Ishikawa (cell line): Measurements from ENCODE around the gene R3HDM2.

ENCODE experiments used
- CEBPB ChIP-seq: IDR thresholded peaks from 2 replicates; pipeline ENCODE4 v1.6.1; 2012
- CREB1 ChIP-seq: IDR thresholded peaks from 2 replicates; pipeline ENCODE4 v1.6.1; 2012; ENCODE audit warnings: low read depth
- EGR1 ChIP-seq: IDR thresholded peaks from 2 replicates; pipeline ENCODE4 v1.6.1; 2012
- EP300 ChIP-seq: IDR thresholded peaks from 2 replicates; pipeline ENCODE4 v1.6.1; 2012; ENCODE audit warnings: borderline replicate concordance
- FOXM1 ChIP-seq: IDR thresholded peaks from 2 replicates; pipeline ENCODE4 v1.6.1; 2012; ENCODE audit warnings: low read depth, borderline replicate concordance
- MAX ChIP-seq: IDR thresholded peaks from 2 replicates; pipeline ENCODE4 v1.6.1; 2012
- NFIC ChIP-seq: IDR thresholded peaks from 2 replicates; pipeline ENCODE4 v1.6.1; 2012
- RAD21 ChIP-seq: IDR thresholded peaks from 2 replicates; pipeline ENCODE4 v1.6.1; 2012; ENCODE audit warnings: low read depth
- TAF1 ChIP-seq: IDR thresholded peaks from 2 replicates; pipeline ENCODE4 v1.6.1; 2012; ENCODE audit warnings: low read depth, mild to moderate bottlenecking
- TCF12 ChIP-seq: IDR thresholded peaks from 2 replicates; pipeline ENCODE4 v1.6.1; 2012; ENCODE audit warnings: low read depth
- TEAD4 ChIP-seq: IDR thresholded peaks from 2 replicates; pipeline ENCODE4 v1.6.1; 2012
- USF1 ChIP-seq: IDR thresholded peaks from 2 replicates; pipeline ENCODE4 v1.6.1; 2012
- YY1 ChIP-seq: IDR thresholded peaks from 2 replicates; pipeline ENCODE4 v1.6.1; 2012; ENCODE audit warnings: low read depth
- ZBTB7A ChIP-seq: IDR thresholded peaks from 2 replicates; pipeline ENCODE4 v1.6.1; 2012; ENCODE audit warnings: low read depth
- TF ChIP-seq, protein P1 (sequence below): IDR thresholded peaks from 2 replicates; pipeline ENCODE4 v1.6.1; 2012; ENCODE audit warnings: low read depth, mild to moderate bottlenecking

R3HDM2 gene

DNA sequence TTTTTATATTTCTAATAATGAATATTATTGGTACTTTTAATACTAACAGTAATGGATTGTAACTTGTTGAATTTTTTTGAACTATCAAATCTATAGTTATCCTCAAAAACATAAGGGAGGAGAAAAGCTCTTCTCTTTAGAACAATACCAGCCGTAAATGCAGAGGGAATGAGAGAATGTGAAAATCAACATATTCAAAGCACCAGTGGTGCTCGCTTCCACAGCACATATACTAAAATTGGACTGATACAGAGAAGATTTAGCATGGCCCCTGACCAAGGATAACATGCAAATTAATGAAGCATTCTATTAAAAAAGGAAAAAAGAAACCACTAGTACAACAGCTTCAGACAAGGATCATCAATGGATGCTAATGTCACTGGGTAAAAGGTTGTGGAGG lies 15.8 kb downstream of the R3HDM2 start:
- TF ChIP-seq, protein P1, sequence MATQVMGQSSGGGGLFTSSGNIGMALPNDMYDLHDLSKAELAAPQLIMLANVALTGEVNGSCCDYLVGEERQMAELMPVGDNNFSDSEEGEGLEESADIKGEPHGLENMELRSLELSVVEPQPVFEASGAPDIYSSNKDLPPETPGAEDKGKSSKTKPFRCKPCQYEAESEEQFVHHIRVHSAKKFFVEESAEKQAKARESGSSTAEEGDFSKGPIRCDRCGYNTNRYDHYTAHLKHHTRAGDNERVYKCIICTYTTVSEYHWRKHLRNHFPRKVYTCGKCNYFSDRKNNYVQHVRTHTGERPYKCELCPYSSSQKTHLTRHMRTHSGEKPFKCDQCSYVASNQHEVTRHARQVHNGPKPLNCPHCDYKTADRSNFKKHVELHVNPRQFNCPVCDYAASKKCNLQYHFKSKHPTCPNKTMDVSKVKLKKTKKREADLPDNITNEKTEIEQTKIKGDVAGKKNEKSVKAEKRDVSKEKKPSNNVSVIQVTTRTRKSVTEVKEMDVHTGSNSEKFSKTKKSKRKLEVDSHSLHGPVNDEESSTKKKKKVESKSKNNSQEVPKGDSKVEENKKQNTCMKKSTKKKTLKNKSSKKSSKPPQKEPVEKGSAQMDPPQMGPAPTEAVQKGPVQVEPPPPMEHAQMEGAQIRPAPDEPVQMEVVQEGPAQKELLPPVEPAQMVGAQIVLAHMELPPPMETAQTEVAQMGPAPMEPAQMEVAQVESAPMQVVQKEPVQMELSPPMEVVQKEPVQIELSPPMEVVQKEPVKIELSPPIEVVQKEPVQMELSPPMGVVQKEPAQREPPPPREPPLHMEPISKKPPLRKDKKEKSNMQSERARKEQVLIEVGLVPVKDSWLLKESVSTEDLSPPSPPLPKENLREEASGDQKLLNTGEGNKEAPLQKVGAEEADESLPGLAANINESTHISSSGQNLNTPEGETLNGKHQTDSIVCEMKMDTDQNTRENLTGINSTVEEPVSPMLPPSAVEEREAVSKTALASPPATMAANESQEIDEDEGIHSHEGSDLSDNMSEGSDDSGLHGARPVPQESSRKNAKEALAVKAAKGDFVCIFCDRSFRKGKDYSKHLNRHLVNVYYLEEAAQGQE: no peak
- TF ChIP-seq ZBTB7A: no peak
- TF ChIP-seq FOXM1: no peak
- TF ChIP-seq MAX: no peak
- no peak for TF ChIP-seq TCF12
- no peak for TF ChIP-seq USF1
- no peak for TF ChIP-seq NFIC
- no peak for TF ChIP-seq CEBPB
- TF ChIP-seq YY1: no peak
- TF ChIP-seq EP300: no peak
- TF ChIP-seq RAD21: no peak
- TF ChIP-seq TAF1: no peak
- TF ChIP-seq EGR1: no peak
- no peak for TF ChIP-seq CREB1
- TF ChIP-seq TEAD4: no peak

- no peak for TF ChIP-seq TCF12
- no peak for TF ChIP-seq TAF1
- TF ChIP-seq CREB1: no peak
- no peak for TF ChIP-seq ZBTB7A
- TF ChIP-seq EP300: no peak
- no peak for TF ChIP-seq MAX
- TF ChIP-seq YY1: no peak
- no peak for TF ChIP-seq USF1
- TF ChIP-seq CEBPB: no peak
- TF ChIP-seq TEAD4: no peak
- TF ChIP-seq NFIC: no peak
- TF ChIP-seq EGR1: no peak
- no peak for TF ChIP-seq RAD21
- TF ChIP-seq, protein P1: no peak
- no peak for TF ChIP-seq FOXM1
Measured at GRCh38 chr12:57410534-57410933, 20.3 kb downstream of the R3HDM2 start.

- TF ChIP-seq TCF12 (no peak), FOXM1 (no peak), CREB1 (no peak), ZBTB7A (no peak), MAX (no peak), YY1 (no peak), TEAD4 (no peak)
Measured at GRCh38 chr12:57404966-57405640, 25.7 kb downstream of the R3HDM2 start.

GRCh38 chr12:57401165-57401564 lies 29.7 kb downstream of the R3HDM2 start:
- no peak for TF ChIP-seq TAF1
- no peak for TF ChIP-seq CREB1
- no peak for TF ChIP-seq TCF12
- no peak for TF ChIP-seq RAD21
- TF ChIP-seq USF1: no peak

GRCh38 chr12:57397441-57397840 lies 33.4 kb downstream of the R3HDM2 start:
- TF ChIP-seq YY1 (no peak), TAF1 (no peak), ZBTB7A (no peak), EP300 (no peak), CEBPB (no peak), TCF12 (no peak), EGR1 (no peak), TEAD4 (no peak), NFIC (no peak)
- TF ChIP-seq, protein P1: no peak
